Tibial nerve (tissue), 4 donors: ENCODE data around the gene DOK5.

Experiments
- CTCF ChIP-seq, 5 experiments: fragments of 200-600 bp in 3 of 5; fragments of 450-650 bp in 2 of 5; sonication (generic) in 3 of 5; IDR thresholded peaks; one replicate each; pipeline ENCODE4 v1.5.1; 2016 to 2019; ENCODE audit warnings: antibody characterized with exemption in 5 of 5, mild to moderate bottlenecking in 3 of 5, moderate library complexity in 2 of 5
- EP300 ChIP-seq, 2 donors: sonication (generic); formaldehyde crosslinking; IDR thresholded peaks; one replicate each; pipeline ENCODE4 v1.6.1; 2017; ENCODE audit warnings: antibody characterized with exemption in 2 of 2, mild to moderate bottlenecking in 1 of 2
- POLR2A ChIP-seq, 2 donors: fragments of 450-650 bp; IDR thresholded peaks; one replicate each; pipeline ENCODE4 v1.6.1; 2017; ENCODE audit warnings: antibody characterized with exemption in 2 of 2, mild to moderate bottlenecking in 2 of 2, moderate library complexity in 2 of 2

DNA sequence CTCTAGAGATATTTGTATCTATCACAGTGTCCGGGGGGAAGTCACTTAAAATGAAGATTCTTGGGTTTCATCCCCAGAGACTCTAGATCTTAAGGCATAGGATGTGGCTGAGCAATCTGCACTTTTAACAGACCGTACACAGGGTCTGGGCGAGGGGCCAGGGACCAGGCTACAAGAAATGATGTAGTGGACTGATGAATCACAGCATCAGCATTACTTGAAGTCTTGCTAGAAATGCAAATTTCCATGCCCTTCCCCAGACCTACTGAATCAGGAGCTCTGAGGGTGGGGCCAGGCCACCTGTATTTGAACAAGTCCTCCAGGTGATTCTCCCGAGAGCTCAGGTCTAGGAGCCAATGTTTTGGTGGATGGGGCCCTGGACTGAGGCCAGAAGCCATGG is 168.4 kb downstream of the DOK5 start:
- no peak for TF ChIP-seq CTCF (IDR thresholded peaks at IDR 0.05)
- TF ChIP-seq POLR2A (IDR thresholded peaks at IDR 0.05) = no peak
- no peak for TF ChIP-seq EP300 (IDR thresholded peaks at IDR 0.05)
